Rectal smooth muscle tissue (tissue), 1 donor: Measurements from ENCODE around the gene ZNF200.
"Not testable (repeated sequence)": the region's sequence is repeated elsewhere in the genome, so short reads cannot be mapped to it uniquely, and the experiment has no call there.

ENCODE experiments used
- H3K27ac ChIP-seq: one replicate; pipeline ENCODE4 v1.7.0; 2013; ENCODE audit warnings: low read depth, low read length, inconsistent platforms
- H3K27me3 ChIP-seq: one replicate; pipeline ENCODE4 v1.7.0; 2013; ENCODE audit warnings: low read length; ENCODE audit not compliant: control insufficient read depth, insufficient read depth
- H3K36me3 ChIP-seq: one replicate; pipeline ENCODE4 v1.7.0; 2013; ENCODE audit warnings: low read length; ENCODE audit not compliant: control insufficient read depth, insufficient read depth
- H3K4me1 ChIP-seq: one replicate; pipeline ENCODE4 v1.7.0; 2013; ENCODE audit warnings: low read length; ENCODE audit not compliant: control insufficient read depth, insufficient read depth
- H3K4me3 ChIP-seq: one replicate; pipeline ENCODE4 v1.7.0; 2013; ENCODE audit warnings: low read length
- H3K9ac ChIP-seq: one replicate; pipeline ENCODE4 v1.7.0; 2013; ENCODE audit warnings: low read length

Gene ZNF200

DNA sequence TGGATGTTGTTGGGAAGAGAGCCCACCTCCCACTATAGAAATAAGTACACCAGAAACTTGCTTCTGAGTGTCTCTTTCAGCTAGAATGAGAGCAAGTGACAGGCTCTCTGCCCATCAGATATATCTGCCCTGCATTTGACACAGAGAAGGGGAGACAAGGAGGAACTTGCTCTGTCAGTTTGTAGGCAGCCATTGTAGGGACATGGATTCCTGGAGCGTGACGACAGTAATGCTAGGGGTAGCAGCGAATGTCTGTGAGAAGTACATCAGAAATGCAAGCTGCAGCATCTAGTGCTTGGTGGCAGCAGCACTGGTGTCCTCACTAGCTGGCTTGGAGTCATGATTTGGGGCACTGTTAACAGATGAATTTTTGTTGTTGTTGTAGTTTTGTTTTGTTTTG, 23.0 kb downstream of the ZNF200 start:
- H3K4me1 ChIP-seq: no peaks in the 10 kb centered on the region
- H3K36me3 ChIP-seq: no peaks in the 10 kb centered on the region
- no peak overlapping the region for H3K27ac ChIP-seq

DNA sequence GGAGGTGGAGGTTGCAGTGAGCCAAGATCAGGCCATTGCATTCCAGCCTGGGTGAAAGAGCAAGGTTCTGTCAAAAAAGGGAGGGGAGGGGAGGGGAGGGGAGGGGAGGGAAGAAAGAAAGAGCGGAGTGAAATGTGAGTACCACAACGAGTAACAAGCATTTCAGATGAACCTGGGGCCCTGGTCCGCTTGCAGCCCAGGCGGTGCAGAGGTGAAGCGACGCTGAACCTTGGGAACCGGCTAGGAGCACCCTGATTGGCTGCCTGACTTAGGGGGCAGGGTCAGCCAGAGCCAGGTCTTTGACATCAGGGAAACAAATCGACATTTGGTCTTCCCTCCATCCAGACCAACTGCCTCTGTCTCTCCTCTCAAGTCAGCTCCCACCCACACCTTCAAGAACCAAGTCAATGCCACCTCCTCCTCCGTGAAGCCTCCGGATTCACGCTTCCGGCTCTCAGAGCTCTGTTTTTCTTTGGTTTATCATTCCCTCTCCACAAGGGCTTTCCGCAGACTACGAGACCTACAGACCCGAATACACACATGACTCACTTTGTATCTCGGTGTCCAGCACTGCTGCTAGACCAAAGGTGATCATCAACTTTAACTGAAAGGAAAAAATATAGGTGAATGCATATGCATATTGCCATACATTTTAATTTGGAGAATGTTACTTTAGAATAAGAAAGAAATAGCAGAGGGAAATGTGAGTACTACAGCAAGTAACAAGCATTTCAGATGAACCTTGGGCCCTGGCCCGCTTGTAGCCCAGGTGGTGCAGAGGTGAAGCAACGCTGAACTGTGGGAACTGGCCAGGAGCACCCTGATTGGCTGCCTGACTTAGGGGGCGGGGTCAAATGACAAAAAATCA, 27.6 kb downstream of the ZNF200 start:
- H3K4me1 ChIP-seq: no peaks in the 10 kb centered on the region
- H3K27ac ChIP-seq: no peak overlapping the region
- no peaks in the 10 kb centered on the region for H3K36me3 ChIP-seq
- H3K9ac ChIP-seq: no peak overlapping the region
- H3K27me3 ChIP-seq: peaks cover 4% of the 10 kb centered on the region
- H3K4me3 ChIP-seq: no peak overlapping the region

More for the DNA sequence above, 23.0 kb downstream of the ZNF200 start:
- Histone ChIP-seq H3K9ac (no peak overlapping the region), H3K27me3 (peaks cover 4% of the 10 kb centered on the region), H3K4me3 (no peak overlapping the region)

DNA sequence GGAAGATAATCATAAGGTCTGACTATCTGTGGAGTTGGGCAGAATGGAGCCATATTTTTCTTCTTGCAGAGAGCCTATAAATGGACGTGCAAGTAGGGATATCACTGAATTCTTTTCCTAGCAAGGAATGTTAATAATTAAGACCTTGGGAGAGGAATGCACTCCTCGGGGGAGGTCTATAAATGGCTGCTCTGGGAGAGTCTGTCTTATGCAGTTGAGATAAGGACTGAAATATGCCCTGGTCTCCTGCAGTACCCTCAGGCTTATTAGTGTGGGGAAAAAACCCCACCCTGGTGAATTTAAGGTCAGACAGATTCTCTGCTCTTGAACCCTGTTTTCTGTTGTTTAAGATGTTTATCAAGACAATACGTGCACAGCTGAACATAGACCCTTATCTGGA, 29.0 kb downstream of the ZNF200 start:
- H3K4me1 ChIP-seq, H3K9ac ChIP-seq, H3K27ac ChIP-seq, H3K4me3 ChIP-seq, H3K36me3 ChIP-seq, H3K27me3 ChIP-seq: not testable (repeated sequence)

DNA sequence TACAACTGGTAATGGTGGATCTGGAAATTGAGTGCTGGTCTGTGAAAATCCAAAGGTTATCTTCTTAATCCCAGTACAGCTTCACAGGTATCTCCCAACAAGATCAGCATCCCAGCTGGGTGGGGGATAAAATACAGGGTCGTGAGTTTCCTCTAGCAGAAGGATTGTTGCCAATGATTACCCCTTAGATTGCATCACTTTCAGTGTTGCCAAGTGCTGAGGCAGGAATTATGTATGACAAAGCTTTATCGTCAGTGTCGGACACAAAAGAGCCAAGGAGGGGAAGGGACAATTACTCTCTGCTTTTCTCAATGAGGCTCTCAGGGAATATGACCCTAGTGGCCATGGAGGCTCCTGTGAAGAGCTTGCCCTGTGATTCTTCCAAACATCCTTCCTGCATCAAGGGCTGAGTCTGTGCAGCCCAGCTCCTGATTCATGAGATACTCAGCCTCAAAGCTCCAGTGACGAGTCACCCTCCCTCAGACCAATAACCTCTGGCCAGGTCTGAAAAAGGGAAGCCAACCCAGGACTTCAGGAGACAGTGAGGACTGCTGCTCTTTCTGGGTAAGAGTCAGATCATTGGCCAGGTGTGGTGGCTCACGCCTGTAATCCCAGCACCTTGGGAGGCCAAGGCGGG, 31.9 kb downstream of the ZNF200 start:
- Histone ChIP-seq H3K4me3 (no peak overlapping the region), H3K27ac (no peak overlapping the region), H3K36me3 (no peaks in the 10 kb centered on the region), H3K9ac (no peak overlapping the region), H3K27me3 (peaks cover 5% of the 10 kb centered on the region), H3K4me1 (no peaks in the 10 kb centered on the region)

DNA sequence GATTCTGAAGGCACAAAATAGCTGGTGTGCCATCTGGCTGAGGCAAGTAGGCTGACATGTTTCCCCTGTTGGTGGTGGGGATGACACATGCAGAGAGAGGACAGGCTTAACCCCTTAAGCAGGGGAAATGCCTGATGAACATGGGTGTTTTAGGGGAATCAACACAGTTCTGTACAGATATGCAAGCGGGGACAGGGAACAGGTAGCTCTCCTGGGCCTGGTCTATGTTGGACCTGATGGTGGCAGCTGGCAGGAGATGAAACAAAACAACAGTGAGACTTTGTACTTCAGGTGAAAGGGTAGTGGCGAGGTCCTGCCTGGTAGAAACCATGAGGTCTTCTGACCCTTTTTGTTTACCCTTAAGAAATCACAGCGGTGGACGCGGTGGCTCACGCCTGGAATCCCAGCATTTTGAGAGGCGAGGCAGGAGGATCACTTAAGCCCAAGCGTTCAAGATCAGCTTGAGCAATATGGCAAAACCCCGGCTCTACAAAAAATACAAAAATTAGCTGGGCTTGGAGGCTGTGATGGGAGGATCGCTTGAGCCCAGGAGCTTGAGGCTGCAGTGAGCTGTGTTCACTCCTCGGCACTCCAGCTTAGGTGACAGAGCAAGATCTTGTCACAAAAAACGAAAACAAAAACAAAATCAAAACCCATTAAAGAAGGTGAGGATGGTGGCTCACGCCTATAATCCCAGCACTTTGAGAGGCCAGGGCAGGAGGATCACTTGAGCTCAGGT, 36.5 kb downstream of the ZNF200 start:
- no peaks in the 10 kb centered on the region for H3K36me3 ChIP-seq
- H3K27ac ChIP-seq: no peak overlapping the region
- no peaks in the 10 kb centered on the region for H3K4me1 ChIP-seq
- H3K4me3 ChIP-seq: no peak overlapping the region
- H3K9ac ChIP-seq: no peak overlapping the region
- peaks cover 20% of the 10 kb centered on the region for H3K27me3 ChIP-seq

DNA sequence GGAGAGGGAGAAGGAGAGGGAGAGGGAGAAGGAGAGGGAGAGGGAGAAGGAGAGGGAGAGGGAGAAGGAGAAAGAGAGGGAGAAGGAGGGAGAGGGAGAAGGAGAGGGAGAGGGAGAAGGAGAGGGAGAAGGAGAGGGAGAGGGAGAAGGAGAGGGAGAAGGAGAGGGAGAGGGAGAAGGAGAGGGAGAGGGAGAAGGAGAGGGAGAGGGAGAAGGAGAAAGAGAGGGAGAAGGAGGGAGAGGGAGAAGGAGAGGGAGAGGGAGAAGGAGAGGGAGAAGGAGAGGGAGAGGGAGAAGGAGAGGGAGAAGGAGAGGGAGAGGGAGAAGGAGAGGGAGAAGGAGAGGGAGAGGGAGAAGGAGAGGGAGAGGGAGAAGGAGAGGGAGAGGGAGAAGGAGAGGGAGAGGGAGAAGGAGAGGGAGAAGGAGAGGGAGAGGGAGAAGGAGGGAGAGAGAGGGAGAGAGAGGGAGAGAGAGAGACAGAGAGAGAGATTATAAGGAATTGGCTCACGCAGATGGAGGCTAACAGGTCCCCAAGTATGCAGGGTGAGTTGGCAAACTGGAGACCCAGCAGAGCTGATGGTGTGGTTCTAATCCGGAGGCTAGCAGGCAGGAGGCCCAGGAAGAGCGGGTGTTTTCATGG, 37.1 kb downstream of the ZNF200 start:
- not testable (repeated sequence) for H3K27ac ChIP-seq, H3K36me3 ChIP-seq, H3K4me1 ChIP-seq, H3K9ac ChIP-seq, H3K4me3 ChIP-seq
- H3K27me3 ChIP-seq: peaks cover 24% of the 10 kb centered on the region

DNA sequence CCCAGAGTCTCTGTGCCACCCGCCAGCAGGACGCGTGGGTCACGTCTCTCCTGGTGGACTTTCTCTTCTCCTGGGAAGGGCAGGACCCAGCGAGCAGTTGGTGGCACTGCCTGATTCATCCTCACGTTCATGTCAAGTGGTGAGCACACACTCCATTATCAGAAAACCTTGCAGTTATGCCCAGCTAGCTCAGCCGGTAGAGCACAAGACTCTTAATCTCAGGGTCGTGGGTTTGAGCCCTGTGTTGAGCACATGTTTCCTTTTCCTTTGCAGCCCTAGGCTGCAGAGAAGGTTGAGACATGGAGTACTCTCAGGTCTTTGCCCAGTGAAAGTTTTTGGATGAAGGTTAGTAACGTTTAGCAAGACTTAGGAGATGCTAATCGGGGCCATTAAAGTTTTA, 39.0 kb downstream of the ZNF200 start:
- H3K27me3 ChIP-seq: peaks cover 33% of the 10 kb centered on the region

DNA sequence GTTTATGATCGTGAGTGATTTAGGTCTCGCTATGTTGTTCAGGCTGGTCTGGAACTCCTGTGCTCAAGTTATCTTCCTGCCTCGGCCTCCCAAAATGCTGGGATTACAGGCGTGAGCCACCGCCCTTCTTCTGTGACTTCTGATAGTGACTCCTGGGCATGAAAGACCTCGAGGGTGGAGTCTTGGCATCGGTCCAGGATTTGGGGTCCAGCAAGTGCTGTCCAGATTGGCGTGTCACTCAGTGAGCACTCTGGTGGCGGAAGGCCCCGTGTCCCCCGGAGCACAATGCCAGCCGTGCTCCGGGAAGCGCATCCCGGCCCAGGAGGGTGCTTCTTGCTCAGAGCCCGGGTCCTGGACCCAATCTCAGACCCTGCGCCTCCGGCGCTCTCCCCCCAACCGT, 40.2 kb downstream of the ZNF200 start:
- Histone ChIP-seq H3K27ac (no peak overlapping the region), H3K27me3 (peaks cover 44% of the 10 kb centered on the region), H3K9ac (no peak overlapping the region), H3K4me1 (no peaks in the 10 kb centered on the region), H3K36me3 (no peaks in the 10 kb centered on the region), H3K4me3 (no peak overlapping the region)

More for the DNA sequence above, 39.0 kb downstream of the ZNF200 start:
- no peak overlapping the region for H3K9ac ChIP-seq
- no peak overlapping the region for H3K27ac ChIP-seq
- H3K4me1 ChIP-seq: no peaks in the 10 kb centered on the region
- H3K36me3 ChIP-seq: no peaks in the 10 kb centered on the region
- no peak overlapping the region for H3K4me3 ChIP-seq

DNA sequence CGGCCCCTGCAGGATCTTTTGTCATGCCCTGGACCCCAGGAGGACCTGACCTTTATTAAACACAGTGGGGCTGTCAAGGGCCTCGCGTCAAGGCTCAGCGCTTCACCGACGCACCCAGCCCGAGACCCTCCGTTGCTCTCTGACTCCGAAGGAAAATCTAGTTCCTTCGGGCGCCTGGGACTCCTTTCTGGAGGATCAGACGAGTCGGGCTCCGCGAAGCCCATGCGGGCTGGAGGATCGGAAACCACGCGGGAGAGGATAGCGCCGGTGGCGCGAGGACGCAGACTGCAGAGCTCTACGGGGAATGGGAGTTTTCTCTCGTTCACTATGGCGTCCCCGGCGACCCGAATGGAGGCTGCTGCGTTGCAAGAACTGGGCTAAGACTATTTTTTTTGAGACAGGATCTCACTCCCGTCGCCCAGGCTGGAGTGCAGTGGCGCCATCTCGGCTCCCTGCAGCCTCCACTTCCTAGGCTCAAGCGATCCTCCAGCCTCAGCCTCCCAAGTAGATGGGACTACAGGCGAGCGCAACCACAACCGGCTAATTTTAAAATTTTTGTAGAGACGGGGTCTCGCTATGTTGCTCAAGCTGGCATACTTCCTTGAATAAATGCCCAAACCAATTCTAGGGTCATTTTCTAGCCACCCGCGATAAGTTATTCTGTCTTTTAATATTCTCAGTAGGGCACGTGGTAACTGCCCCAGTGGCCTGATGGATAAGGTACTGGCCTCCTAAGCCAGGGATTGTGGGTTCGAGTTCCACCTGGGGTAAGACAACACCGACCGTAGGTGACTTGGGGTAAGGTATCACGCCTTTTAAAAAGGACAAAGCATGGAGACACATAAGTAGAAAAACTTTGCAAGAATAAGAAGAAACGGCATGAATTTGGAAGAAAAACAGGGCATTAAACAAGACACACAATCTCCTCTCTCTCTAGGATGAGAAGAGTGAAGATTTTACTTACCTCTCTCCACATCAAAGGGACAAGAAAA, 41.4 kb downstream of the ZNF200 start:
- Histone ChIP-seq H3K9ac (no peak overlapping the region), H3K36me3 (no peaks in the 10 kb centered on the region), H3K27me3 (peaks cover 56% of the 10 kb centered on the region), H3K27ac (no peak overlapping the region), H3K4me3 (no peak overlapping the region), H3K4me1 (no peaks in the 10 kb centered on the region)

DNA sequence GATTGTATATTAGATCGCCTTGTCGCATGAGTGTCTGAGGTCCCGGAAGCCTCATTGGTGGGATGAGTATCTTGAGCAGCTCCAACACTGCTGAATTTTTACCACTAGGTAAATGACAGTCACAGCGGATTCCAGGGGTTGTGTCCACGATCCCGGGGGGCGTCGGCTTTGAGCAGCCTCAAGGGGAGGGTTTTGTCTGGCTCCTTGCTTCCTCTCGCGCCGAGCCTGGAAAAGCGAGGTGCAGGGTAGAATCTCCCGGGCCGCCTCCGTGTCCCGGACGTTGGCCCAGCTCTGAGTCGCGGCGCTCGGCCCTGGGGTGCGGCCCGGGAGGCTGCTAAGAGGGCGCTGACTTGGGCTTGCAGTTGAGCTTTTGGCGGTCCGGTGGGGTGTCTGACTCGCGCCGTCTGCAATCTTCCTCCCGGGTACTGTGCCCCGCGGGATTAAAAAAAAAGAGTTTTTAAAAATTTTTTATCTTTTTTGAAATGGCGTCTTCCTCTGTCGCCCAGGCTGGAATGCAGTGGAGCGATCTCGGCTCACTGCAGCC, 42.4 kb downstream of the ZNF200 start:
- no peaks in the 10 kb centered on the region for H3K4me1 ChIP-seq
- no peak overlapping the region for H3K9ac ChIP-seq
- H3K36me3 ChIP-seq: no peaks in the 10 kb centered on the region
- H3K27ac ChIP-seq: no peak overlapping the region
- no peak overlapping the region for H3K4me3 ChIP-seq
- H3K27me3 ChIP-seq: peaks cover 55% of the 10 kb centered on the region

DNA sequence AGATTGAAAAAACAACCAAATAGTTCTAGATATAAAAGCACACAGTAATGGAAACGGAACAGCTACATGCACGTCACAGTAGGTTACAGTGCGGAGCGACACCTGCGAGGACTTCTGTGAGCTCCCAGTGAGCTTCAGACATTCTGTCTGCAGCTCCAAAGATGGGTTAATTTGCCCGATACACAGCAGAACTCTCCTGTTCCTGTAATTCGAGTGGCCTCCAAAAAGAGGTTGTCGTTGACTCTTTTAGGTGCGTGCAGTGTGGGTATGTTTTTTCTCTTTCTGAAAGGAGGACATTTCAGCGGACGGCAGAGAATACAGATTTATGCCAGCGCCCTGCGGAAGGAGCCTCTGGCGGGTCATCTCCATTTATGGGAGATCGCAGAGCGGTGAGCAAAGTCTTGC, 44.0 kb downstream of the ZNF200 start:
- no peaks in the 10 kb centered on the region for H3K4me1 ChIP-seq
- no peak overlapping the region for H3K4me3 ChIP-seq
- H3K9ac ChIP-seq: no peak overlapping the region
- H3K36me3 ChIP-seq: no peaks in the 10 kb centered on the region
- H3K27ac ChIP-seq: no peak overlapping the region
- H3K27me3 ChIP-seq: peaks cover 55% of the 10 kb centered on the region
